Measurements from ENCODE around the gene PDE10A.
"Not testable (repeated sequence)": the region's sequence is repeated elsewhere in the genome, so short reads cannot be mapped to it uniquely, and the experiment has no call there.

PDE10A gene

DNA sequence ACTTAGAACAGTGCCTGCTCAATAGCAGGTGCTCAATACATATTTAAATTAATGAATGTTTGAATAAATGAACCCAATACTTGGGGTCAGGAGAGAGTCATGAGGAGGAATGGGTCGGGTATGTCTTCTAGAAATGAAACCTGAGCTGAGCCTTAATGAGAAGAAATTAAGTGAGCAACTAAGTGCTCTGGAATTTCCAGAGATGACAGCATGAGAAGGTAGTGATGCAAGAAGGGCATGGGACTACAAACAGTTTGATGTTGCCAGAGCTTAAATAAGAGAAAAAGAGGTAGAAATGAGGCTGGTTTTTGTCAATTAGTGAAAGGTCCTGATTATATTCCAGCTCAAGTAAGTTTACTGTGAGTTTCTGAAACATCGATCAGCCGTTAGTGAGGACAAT lies 82.9 kb downstream of the PDE10A start:
- DNase-seq = no peak

DNA sequence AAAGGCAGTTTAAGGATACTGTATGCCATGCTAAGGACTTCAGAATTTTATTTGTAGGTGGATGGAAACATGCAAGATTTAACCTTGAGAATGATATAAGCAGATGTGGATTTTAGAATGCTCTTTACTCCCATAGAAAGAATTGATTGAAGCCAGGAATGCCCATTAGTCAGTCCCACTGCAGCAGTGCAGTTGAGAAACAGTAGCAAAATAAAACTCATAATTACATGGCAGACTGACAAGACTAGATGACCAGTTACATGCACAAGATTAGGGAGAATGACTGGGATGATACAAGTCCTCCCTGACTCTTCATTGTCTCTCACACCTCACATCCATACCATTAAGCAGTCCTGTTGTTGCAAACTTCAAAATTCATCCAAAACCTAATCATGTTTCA lies 83.9 kb downstream of the PDE10A start:
- no peak for DNase-seq

DNA sequence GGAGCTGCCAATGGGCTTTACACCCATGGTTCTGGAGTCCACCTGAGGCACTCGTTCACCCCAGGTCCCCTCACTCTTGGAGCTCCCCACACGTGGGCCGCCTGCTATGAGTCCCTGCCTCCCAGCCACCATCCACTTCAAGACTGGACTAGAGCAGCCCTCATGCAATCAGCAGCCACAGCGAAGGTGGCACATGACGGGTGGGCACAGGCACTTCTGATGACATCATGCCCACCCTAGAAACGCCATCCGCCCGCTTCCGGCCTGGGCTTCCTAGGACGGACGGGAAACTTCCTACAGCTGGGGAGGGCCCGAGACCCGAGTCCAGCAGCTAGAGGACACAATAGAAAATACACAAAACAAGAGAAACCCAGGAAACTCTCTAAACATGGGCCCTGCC lies 85.5 kb downstream of the PDE10A start:
- no peak for DNase-seq

DNA sequence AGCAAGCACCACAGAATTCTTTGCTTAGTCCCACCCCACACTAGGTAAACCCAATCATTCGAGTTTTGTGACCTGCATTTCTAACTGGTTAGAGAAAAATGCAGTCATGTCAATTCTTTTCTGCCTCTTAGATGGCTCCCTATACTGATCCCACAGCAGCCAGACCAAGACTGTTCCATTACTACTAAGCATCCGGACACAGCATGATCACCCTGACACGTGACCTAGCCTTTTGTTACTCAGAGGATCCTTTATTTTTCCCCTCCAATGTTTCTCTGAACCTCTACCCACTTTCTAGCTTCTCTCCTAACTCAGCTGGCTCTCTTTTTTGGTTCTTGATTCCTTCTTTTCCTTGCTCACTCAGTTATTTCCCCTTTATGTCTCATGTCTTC lies 87.9 kb downstream of the PDE10A start:
- DNase-seq = no peak

DNA sequence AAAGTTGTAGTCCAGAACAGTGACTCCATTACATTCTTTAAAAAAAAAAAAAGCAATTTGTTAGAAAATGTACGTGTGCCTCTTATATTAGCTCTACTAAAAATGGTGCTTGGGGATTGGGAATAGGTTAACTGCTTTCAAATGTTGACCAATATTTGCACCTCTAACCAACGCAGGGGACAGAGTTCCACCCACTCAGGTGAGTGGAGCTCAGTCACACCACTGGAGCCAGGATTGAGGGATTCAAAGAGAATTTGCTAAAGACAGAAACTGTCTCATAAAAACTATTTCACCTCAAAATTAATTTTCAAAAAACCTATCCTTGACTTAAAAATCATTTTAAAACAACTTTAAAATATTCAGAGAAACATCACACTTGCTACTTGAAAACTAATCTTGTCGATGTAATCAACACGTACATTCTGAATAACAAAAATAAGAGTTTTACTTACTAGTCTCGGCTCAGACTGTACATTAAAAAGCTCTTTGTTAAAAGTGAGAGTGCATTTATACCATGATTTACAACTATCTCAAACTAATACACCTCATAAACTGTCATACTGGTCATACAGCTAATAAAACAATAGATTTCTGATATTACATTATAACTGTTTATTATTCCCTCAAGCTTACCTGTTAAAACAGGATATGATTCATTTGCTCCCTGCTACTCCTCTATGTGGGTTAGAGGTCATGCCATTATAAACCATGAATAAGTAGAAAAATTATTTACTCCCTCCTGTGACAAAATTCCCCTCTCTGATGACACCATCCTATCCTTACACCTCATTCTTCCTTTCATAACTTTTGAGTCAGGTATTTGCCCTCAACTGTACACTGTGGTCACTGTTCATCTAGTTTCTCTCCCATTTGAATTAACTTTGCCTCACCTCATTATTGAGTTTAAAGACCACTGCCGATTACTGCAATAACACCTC lies 88.6 kb downstream of the PDE10A start:
- DNase-seq = no peak

DNA sequence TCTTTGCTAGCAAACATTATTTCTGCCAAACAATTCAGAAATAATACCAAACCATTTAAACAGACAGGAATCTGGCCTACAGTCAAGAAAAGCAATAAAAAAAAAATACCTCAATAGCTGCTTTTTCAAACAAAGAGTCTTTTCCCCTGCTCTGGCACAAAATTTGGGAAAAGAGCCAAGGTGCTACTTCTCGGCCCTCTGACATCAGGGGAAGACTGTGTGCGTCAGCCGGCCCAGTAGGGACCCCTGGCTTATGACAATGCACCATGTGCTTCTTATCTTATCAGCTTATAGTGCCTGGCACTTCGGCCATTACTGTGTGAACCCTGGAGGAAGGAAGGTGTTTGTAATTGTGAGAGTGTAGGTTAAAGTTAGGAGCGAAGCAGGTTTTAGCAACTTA lies 89.4 kb downstream of the PDE10A start:
- no peak for DNase-seq

DNA sequence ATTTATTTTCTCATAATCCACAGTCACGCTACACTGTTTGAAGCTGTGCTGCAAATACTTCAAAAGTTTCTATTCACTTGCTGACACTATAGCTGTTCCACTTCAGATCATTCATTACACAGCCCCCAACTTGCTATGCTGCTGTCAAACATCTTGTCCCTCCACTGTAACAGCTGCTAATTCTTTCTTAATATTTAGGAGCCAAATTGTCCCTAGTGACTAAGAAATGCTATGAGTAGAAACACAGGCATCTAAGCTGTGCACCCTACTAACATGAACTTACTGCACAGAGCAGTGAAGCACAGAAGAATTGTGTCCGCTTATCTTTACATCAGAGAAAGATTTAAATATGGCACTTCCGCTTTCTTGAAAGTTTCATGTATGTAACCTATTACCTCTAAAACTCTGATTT lies 91.3 kb downstream of the PDE10A start:
- no peak for DNase-seq

DNA sequence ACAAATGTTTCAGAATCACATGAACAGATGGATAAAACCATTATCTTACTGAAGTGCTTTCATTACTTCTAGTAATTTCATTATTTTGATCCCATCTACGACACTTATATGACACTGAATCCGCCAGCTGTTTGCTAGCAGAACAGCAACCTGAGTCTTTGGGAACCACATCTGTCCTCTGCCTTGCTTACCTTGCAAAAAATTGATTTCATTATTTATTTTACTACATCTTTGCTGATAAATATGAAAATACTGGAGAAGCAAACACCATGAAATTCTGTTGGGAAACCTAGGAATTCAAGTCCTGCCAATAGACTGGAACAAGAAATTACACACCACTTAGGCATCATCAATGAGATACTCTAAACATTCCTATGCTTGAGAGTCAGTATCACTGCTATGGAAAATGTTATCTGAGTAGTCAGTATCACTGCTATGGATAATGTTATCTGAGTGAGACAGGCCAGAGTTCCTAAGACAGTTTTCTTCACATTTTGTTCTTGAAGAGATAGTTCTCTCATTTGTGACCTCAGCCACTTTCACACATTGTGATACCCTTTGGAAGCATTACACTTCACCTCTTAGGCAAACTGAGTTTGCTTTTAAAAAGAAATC lies 91.9 kb downstream of the PDE10A start:
- no peak for DNase-seq

DNA sequence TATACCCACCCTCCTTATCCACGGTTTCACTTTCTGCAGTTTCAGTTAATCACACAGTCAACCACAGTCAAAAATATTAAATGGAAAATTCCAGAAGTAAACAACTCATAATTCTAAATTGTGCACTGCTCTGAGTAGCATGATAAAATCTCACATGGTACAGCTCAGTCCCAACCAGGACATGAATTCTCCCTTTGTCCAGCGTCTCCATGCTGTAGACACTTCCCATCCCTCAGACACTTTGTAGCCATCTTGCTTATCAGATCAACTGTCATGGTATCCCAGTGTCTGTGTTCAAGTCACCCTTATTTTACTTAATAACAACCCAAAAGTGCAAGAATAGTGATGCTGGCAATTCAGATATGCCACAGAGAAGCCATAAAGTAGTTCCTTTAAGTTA lies 94.7 kb downstream of the PDE10A start:
- DNase-seq = no peak

DNA sequence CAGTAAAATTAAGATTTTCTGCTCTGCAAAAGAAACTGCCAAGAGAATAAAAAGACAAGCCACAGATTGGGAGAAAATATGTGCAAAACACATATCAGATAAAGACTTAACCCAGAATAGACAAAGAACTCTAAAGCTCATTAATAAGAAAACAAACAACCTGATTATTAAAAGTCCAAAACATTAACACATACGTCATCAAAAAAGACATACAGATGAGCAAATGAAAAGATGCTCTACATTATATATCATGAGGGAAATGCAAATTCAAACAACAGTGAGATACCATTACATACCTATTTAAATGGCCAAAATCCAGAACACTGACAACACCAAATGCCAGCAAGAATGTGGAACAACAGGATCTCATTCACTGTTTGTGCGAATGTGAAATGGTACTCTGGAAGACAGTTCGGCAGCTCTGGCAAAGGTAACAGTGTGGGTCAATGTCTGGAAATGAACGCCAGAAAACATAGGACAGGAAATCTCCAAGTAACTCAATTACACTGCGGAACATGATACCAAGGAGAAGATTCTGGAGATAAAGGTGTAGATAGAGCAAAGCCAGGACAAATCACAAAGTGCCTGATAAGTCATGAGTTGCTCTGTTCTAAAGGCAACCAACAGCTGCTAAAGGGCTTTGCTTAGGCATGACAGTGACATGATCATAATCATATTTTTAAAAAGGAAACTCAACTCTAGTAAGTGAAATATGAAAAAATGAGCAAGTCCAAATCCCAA lies 96.8 kb downstream of the PDE10A start:
- DNase-seq = no peak

DNA sequence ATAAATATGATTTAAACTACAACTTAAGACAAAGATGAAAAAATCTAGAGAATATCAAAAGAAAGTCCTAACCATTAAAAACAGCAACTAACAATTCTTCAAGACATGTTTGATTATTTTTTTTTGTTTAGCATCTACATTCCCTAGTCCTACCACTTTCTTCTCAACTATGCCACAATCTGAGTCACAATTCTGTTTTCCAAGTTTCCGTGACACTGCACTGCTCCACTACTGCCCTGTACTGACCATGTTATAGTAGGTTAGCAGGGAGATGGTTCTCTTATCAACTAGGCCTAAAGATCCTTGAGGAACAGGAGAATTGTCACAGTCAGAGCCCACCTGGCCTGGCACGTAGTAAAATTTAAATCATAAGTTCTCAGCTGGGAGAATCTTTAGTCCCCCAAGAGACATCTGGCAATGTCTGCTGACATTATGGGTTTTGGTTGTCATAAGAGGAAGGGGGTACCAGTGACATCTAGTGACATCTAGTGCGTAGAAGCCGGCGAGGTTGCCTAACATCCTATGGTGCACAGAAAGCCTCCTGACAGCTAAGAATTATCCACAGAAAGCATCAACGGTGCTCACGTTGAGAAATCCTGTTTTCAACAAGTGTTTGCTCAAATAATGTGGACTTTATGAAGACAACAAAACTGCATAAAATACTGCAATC lies 100.5 kb downstream of the PDE10A start:
- DNase-seq = no peak

DNA sequence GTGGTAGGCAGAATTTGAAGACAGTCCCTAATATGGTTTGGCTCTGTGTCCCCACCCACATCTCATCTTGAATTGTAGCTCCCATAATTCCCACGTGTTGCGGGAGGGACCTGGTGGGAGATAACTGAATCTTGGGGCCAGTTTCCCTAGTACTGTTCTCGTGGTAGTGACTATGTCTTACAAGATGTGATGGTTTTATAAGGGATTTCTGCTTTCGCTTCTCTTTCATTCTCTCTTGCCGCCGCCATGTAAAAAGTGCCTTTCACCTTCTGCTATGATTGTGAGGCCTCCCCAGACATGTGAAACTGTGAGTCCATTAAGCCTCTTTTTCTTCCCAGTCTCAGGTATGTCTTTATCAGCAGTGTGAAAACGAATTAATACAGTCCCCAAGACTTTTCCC lies 103.4 kb downstream of the PDE10A start:
- no peak for DNase-seq

DNA sequence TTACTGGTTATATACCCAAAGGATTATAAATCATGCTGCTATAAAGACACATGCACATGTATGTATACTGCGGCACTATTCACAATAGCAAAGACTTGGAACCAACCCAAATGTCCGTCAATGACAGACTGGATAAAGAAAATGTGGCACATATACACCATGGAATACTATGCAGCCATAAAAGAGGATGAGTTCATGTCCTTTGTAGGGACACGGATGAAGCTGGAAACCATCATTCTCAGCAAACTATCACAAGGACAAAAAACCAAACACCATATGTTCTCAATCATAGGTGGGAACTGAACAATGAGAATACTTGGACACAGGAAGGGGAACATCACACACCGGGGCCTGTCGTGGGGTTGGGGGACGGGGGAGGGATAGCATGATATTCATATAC lies 104.9 kb downstream of the PDE10A start:
- DNase-seq = not testable (repeated sequence)

DNA sequence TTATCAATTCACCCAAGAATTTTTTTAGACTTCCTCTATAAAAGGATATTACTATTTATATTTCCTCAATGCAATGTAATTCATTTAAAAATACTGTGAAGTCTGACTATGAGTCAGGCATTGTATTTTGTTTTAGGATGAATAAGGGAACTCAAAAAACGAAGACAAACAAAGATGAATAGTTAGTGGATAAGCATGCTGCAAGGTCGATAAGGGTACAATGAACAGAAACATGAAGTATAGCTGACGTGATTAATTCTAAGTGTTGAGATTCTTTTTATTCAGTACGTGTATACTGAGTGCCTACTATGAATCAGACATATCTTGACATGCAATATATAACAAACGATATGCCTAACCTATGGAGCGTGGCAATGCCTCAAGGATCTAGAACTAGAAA lies 105.4 kb downstream of the PDE10A start:
- DNase-seq = no peak

DNA sequence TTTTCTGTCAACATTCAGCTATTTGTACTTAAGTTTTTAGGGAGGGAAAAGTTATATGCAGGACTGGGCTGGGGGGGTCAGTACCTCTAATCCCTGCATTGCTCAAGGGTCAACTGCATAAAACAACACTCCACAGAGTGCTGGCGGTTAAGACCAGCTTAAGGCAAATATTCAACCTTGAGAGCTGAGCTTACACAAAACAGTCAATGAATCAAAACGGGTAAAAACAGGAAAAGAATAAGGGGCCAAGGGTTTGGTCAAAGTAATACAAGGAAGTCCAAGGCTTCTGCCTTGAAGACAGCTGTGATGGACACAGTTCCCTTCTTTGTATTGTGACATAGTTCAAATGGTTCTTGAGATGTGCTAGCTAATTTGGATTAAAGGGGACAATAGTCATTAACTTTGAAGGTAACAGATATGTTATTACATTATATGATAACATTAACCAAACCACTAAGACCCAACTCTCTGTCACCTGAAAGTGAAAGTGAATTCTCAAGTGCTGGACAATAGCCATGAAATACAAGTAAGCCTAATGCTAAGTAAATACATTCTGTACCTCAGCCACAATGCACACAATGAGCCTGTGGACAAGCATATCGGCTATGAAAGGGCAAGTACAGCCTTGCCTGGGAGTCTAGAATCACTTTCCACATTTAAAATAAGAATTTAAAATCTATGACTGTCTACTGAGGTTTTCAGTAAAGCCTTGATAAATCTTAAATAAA lies 106.8 kb downstream of the PDE10A start:
- DNase-seq = no peak

DNA sequence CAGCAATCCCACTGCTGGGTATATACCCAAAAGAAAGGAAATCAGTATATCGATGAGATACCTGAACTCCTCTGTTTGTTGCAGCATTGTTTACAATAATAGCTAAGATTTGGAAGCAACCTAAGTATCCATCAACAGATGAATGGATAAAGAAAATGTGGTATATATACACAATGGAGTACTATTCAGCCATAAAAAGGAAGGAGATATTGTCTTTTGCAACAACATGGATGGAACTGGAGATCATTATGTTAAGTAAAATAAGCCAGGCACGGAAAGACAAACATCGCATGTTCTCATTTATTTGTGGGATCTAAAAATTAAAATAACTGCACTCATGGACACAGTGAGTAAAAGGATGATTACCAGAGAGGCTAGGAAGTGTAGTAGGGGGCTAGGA lies 108.4 kb downstream of the PDE10A start:
- not testable (repeated sequence) for DNase-seq

DNA sequence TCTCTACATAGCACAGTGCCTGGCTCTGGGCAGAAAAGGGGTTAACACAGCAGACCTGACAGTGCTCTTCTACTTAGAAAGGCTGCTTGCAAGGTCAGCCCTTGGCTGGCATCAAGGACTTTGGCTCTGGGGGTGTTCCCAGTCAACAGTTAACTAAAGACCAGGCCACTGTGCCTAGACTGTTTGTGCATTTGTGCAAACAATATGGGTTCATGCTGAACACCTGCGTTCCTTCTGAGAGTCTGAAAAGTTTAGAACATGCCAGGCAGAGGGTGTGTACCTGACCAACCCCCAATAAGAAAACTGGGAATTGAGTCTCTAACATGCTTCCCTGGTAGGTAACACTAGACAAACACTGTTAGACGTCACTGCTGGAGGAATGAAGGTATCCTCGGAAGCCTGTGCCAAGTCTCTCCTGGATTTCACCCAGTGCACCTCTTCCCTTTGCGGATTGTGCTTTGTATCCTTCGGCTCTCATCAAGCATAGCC lies 110.7 kb downstream of the PDE10A start:
- DNase-seq = no peak

DNA sequence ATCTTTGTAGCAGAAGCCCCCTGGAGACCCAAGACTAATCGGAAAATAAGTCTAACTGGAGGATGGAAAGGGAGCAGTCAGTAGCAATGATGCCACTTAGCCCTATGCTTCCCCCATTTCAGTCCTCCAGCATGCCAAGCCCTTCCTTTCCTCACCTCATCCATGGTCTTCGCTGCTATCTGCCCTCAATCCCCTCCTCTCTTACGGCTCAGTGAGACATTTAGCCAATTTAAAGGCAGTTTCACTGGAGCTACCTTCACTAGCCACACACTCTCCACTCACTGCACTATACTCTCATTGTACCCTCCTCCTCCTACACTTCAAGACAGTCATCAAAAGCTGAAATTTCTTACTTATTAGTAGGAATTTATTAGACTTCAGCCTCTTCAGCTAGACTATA lies 111.2 kb downstream of the PDE10A start:
- DNase-seq = no peak

DNA sequence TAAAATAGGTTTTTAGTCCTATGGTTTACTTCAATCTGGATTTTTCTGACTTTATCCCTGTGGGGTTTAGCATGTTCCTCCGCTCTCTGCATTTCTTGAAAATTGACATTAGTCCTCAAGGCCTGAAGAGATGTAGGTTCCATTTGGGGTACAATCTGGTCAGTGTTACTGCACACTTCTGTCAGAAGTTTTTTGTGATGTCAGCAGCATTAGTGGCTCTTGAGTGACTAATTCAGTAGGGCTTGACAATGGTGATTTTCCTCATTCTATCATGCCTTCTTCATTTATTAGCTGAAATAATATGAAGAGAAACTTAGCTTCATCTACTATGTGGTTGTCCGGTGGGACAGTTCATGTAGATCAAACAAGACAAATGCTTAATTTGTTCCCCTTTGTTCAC lies 114.6 kb downstream of the PDE10A start:
- no peak for DNase-seq

DNA sequence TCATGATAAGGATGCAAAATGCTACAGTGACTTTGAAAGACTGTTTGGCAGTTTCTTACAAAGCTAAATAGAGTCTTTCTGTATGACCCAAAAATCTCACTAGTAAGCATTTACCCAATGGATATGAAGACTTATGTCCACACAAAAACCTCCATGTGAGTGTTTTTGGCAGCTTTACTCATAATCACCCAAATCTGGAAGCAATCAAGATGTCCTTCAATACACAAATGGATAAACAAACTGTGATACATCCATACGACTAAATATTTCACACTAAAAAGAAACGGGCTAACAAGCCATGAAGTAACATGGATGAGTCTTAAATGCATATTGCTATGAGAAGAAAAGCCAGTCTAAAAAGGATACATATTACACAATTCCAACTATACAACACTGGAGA lies 117.2 kb downstream of the PDE10A start:
- DNase-seq = no peak

DNA sequence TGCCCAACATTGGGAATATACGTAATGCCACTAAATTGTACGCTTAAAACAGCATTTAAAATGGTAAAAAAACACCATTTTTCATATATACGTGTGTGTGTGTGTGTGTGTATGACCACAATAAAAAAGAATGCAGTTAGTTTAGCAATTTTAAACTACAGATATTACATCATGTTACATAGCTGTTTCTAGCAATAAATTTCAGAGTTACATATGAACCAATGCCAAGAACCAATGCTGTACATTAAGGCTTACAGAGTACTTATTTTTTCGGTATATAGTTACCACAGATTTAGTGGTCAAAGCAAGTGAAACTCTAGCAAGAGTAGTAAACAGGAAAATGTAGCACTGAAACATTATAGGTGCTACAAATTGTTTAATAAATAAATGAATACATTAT lies 119.3 kb downstream of the PDE10A start:
- DNase-seq = no peak

DNA sequence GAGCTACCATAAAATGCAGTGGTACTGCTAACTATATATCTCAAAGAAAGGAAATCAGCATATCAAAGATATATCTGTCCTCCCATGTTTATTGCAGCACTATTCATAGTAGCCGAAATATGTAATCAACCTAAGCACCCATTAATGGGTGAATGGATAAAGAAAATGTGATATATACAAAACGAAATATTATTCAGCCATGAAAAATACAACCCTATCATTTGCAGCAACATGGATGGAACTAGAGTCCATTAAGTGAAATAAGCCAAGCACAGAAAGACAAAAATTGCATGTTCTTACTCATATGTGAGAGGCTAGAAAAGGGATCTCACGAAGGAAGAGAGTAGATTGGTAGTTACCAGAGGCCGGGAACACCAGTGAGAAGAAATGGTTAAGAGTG lies 126.1 kb downstream of the PDE10A start:
- DNase-seq = no peak
